ENCODE results near the gene HAND1. TPM values are rescaled to one million over a fixed set of nuclear protein-coding genes. Genes with fewer than 3 reads are reported as not detected.

HAND1 gene
- total RNA-seq, 4 donors from 2014 or later = 6.7 to 8.0 (median 7.4) TPM

DNA sequence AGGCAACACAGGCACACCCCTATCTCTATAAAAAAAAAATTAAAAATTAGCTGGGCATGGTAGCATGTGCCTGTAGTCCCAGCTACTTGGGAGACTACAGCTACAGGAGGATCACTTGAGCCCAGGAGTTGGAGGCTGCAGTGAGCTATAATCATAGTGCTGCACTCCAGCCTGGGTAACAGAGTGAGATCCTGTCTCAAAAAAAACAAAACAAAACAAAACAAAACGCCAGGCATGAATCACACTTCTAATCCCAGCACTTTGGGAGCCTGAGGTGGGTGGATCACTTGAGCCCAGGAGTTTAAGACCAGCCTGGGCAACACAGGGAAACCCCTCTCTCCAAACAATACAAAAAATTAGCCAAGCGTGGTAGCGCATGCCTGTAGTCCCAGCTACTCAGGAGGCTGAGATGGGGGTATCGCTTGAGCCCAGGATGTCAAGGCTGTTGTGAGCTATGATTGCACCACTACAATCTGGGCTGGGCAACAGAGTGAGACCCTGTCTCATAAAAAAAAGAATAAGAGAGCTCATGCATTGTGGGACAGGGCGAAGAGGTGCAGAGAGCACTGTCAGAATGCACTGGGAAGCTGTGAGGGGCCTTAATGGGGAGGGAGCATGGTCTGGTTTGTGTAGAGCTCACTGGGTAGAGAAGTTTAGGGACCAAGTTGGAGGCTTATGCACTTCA lies 40.6 kb downstream of the HAND1 start:
- Histone ChIP-seq H3K9me3 (no peaks in the 10 kb centered on the region), H3K4me3 (no peak overlapping the region), H3K36me3 (peaks cover 0 to 25% (median 4%) of the 10 kb centered on the region in 4 donors), H3K27ac (no peak overlapping the region), H3K27me3 (no peaks in the 10 kb centered on the region), H3K4me1 (no peaks in the 10 kb centered on the region)
- intact Hi-C loops (cut with DNase I; ENCODE audit: low total_unique reads) (no loop called here), in situ Hi-C loops (cut with MboI; ENCODE audit: low pct_ligation_motif_present in 1 of 4, low pct_unique_long_range_greater_than_20kb in 1 of 4, low sequenced_read_pairs in 3 of 4) (no loop called here)
- 92 to 100% methylated on average over 1 to 5 of the region's 5 CpGs for WGBS, 2 donors (ENCODE audit: low coverage in 1 of 2)
- no peak for DNase-seq
- TF ChIP-seq, protein P1, sequence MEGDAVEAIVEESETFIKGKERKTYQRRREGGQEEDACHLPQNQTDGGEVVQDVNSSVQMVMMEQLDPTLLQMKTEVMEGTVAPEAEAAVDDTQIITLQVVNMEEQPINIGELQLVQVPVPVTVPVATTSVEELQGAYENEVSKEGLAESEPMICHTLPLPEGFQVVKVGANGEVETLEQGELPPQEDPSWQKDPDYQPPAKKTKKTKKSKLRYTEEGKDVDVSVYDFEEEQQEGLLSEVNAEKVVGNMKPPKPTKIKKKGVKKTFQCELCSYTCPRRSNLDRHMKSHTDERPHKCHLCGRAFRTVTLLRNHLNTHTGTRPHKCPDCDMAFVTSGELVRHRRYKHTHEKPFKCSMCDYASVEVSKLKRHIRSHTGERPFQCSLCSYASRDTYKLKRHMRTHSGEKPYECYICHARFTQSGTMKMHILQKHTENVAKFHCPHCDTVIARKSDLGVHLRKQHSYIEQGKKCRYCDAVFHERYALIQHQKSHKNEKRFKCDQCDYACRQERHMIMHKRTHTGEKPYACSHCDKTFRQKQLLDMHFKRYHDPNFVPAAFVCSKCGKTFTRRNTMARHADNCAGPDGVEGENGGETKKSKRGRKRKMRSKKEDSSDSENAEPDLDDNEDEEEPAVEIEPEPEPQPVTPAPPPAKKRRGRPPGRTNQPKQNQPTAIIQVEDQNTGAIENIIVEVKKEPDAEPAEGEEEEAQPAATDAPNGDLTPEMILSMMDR (IDR thresholded peaks at IDR 0.05) = no peak
- TF ChIP-seq POLR2AphosphoS5 (IDR thresholded peaks at IDR 0.05) (no peak), POLR2A (IDR thresholded peaks at IDR 0.05) (no peak), EP300 (IDR thresholded peaks at IDR 0.05; ENCODE audit: low read depth) (no peak)

DNA sequence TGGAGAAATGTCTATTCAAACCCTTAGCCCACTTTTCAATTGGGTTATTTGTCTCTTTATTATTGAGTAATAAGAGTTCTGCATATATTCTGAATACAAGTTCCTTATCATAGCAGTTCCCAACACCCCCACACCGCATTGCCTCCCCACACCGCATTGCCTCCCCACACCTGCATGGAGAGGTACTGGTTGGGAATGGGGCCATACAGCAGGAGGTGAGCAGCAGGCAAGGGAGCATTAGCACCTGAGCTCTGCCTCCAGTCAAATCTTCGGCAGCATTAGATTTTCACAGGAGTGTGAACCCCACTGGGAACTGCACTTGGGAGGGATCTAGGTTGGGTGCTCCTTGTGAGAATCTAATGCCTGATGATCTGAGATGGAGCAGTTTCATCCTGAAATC lies 42.8 kb downstream of the HAND1 start:
- Histone ChIP-seq H3K4me3 (no peak overlapping the region), H3K9me3 (no peaks in the 10 kb centered on the region), H3K4me1 (no peaks in the 10 kb centered on the region), H3K27ac (no peak overlapping the region), H3K27me3 (no peaks in the 10 kb centered on the region), H3K36me3 (peaks cover 0 to 15% (median 4%) of the 10 kb centered on the region in 4 donors)
- intact Hi-C loops (cut with DNase I; ENCODE audit: low total_unique reads) = no loop called here
- 96 to 100% methylated on average over 2 to 3 of the region's 3 CpGs for WGBS, 2 donors (ENCODE audit: low coverage in 1 of 2)
- TF ChIP-seq POLR2AphosphoS5 (IDR thresholded peaks at IDR 0.05) (no peak), POLR2A (IDR thresholded peaks at IDR 0.05) (no peak), EP300 (IDR thresholded peaks at IDR 0.05; ENCODE audit: low read depth) (no peak)
- TF ChIP-seq, protein P1 (IDR thresholded peaks at IDR 0.05) = no peak
- in situ Hi-C loops (cut with MboI; ENCODE audit: low pct_ligation_motif_present in 1 of 4, low pct_unique_long_range_greater_than_20kb in 1 of 4, low sequenced_read_pairs in 3 of 4) = no loop called here
- no peak for DNase-seq

DNA sequence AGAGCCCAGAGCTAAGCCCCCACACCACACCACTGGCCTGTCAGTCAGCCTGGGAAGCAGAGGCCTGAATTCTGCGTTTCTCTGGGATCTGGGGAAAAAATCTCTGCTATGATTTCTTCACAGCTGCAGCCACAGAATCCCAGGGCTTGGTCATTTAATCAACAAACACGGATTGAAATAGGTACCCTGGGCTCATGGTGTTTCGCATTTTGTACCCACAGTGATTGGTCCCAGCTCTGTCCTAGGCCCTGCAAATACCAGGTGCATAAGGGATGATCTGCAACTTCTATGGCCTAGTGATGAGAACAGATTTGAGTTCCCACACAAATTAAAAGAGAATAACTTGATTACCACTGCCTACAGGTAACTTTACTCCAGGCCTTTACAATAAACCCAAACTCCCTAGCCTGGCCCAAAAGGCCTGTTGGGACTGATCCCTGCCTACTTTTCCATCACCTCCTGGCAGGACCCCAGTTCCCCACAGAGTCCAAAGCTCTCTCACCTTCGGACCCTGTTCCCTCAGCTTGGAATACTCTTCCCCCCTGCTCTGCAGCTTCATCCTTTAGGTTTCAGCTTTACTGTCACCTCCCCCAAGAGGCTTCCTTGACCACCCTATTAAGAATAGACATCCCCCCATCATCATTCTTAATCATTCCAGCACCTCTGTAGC lies 46.9 kb downstream of the HAND1 start:
- Histone ChIP-seq H3K27ac (no peak overlapping the region), H3K4me1 (no peaks in the 10 kb centered on the region), H3K9me3 (no peaks in the 10 kb centered on the region), H3K4me3 (no peak overlapping the region), H3K27me3 (no peaks in the 10 kb centered on the region), H3K36me3 (no peaks in the 10 kb centered on the region)
- in situ Hi-C loops (cut with MboI; ENCODE audit: low pct_ligation_motif_present in 1 of 4, low pct_unique_long_range_greater_than_20kb in 1 of 4, low sequenced_read_pairs in 3 of 4) (no loop called here), intact Hi-C loops (cut with DNase I; ENCODE audit: low total_unique reads) (no loop called here)
- TF ChIP-seq POLR2AphosphoS5 (IDR thresholded peaks at IDR 0.05) = no peak
- TF ChIP-seq POLR2A (IDR thresholded peaks at IDR 0.05) = no peak
- no peak for TF ChIP-seq EP300 (IDR thresholded peaks at IDR 0.05; ENCODE audit: low read depth)
- TF ChIP-seq, protein P1 (IDR thresholded peaks at IDR 0.05) = no peak
- no peak for DNase-seq
- 89% methylated on average over 4 of the region's 4 CpGs; no CpG with 5 or more reads in 1 of the 2 donors for WGBS, 2 donors (ENCODE audit: low coverage in 1 of 2)

DNA sequence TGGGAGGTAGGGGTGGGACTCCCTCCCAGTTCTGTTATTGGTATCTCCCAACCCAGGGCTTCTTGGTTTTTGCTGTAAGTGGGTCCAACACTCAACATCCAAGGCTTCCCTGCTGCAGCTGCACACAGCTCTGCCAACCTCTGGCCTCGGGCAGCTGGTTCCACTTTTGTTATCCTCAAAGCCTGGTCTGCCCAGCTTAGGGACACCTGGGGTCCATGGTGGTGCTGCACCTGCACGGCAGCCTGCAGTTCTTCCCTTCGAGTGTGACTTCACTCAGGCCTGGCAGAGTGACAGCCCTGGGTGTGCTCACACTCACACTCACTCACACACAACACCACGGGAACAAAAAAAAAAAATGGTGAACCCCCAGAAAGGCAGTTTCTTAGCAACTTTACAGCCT lies 47.6 kb downstream of the HAND1 start:
- WGBS, 2 donors (ENCODE audit: low coverage in 1 of 2) = 66% methylated on average over 4 of the region's 4 CpGs; no CpG with 5 or more reads in 1 of the 2 donors
- TF ChIP-seq POLR2A (IDR thresholded peaks at IDR 0.05) (no peak), EP300 (IDR thresholded peaks at IDR 0.05; ENCODE audit: low read depth) (no peak), POLR2AphosphoS5 (IDR thresholded peaks at IDR 0.05) (no peak)
- TF ChIP-seq, protein P1 (IDR thresholded peaks at IDR 0.05) = no peak
- no peaks in the 10 kb centered on the region for H3K36me3 ChIP-seq
- in situ Hi-C loops (cut with MboI; ENCODE audit: low pct_ligation_motif_present in 1 of 4, low pct_unique_long_range_greater_than_20kb in 1 of 4, low sequenced_read_pairs in 3 of 4) = no loop called here
- DNase-seq = no peak
- H3K9me3 ChIP-seq = no peaks in the 10 kb centered on the region
- H3K4me1 ChIP-seq = no peaks in the 10 kb centered on the region
- intact Hi-C loops (cut with DNase I; ENCODE audit: low total_unique reads) = no loop called here
- H3K27me3 ChIP-seq = no peaks in the 10 kb centered on the region
- H3K4me3 ChIP-seq = no peak overlapping the region
- no peak overlapping the region for H3K27ac ChIP-seq

All from transverse colon (tissue), 4 donors.